Stimulated activated naive CD8-positive, alpha-beta T cell treated with anti-CD3 and anti-CD28 coated beads, Interleukin-15, Interleukin-2, amounts not matched to agents 100 U/mL and 50 U/mL, for 24 hours (primary cell): Measurements from ENCODE around the gene MAN2B2.
A peak's percentile ranks its signal among the peaks of the same experiment; 100 is the strongest.

Source experiments
- ATAC-seq: fragments of 150-1000 bp; cut with Tn5 transposase; one replicate; pipeline ENCODE4 v1.10.0; 2021
- DNase-seq: peaks from one replicate; pipeline ENCODE4 v3.0.0; 2021

Gene MAN2B2

GRCh38 chr4:6568148-6568547 is 6.8 kb upstream of the MAN2B2 start:
- ATAC-seq, result no peak

GRCh38 chr4:6568689-6569332 is 6.2 kb upstream of the MAN2B2 start:
- DNase-seq, result no peak
- no peak for ATAC-seq

More at GRCh38 chr4:6568148-6568547, 6.8 kb upstream of the MAN2B2 start:
- DNase-seq, result no peak

- DNase-seq, result no peak
- ATAC-seq, result no peak
Observed at GRCh38 chr4:6571608-6572007, 3.4 kb upstream of the MAN2B2 start.

GRCh38 chr4:6573551-6573950 is 1.4 kb upstream of the MAN2B2 start:
- ATAC-seq (no peak), DNase-seq (no peak)

GRCh38 chr4:6573986-6574746 is 823 bp upstream of the MAN2B2 start:
- DNase-seq, result no peak
- ATAC-seq, result no peak

- peak; percentile 3 for ATAC-seq
Observed at GRCh38 chr4:6575503-6576240, 683 bp downstream of the MAN2B2 start.

GRCh38 chr4:6576512-6576911 is 1.5 kb downstream of the MAN2B2 start:
- ATAC-seq, result no peak
- no peak for DNase-seq

More at GRCh38 chr4:6575503-6576240, 683 bp downstream of the MAN2B2 start:
- DNase-seq, result no peak

- ATAC-seq (no peak), DNase-seq (no peak)
Observed at GRCh38 chr4:6576932-6577331, 1.9 kb downstream of the MAN2B2 start.

- no peak for ATAC-seq
- no peak for DNase-seq
Observed at GRCh38 chr4:6577409-6577808, 2.4 kb downstream of the MAN2B2 start.

GRCh38 chr4:6578221-6578620 is 3.2 kb downstream of the MAN2B2 start:
- ATAC-seq (no peak), DNase-seq (no peak)

- DNase-seq, result no peak
- no peak for ATAC-seq
Observed at GRCh38 chr4:6580353-6580752, 5.4 kb downstream of the MAN2B2 start.

GRCh38 chr4:6581566-6582121 is 6.7 kb downstream of the MAN2B2 start:
- DNase-seq, result no peak
- no peak for ATAC-seq

GRCh38 chr4:6582889-6583490 is 8.0 kb downstream of the MAN2B2 start:
- no peak for DNase-seq
- peak; percentile 44 for ATAC-seq

GRCh38 chr4:6584865-6585264 is 9.9 kb downstream of the MAN2B2 start:
- DNase-seq (no peak), ATAC-seq (no peak)

- no peak for DNase-seq
- ATAC-seq, result no peak
Observed at GRCh38 chr4:6586715-6587325, 11.8 kb downstream of the MAN2B2 start.

- ATAC-seq (no peak), DNase-seq (no peak)
Observed at GRCh38 chr4:6589444-6589843, 14.5 kb downstream of the MAN2B2 start.

GRCh38 chr4:6591313-6591712 is 16.3 kb downstream of the MAN2B2 start:
- no peak for ATAC-seq

GRCh38 chr4:6591781-6592180 is 16.8 kb downstream of the MAN2B2 start:
- DNase-seq (no peak), ATAC-seq (no peak)

More at GRCh38 chr4:6591313-6591712, 16.3 kb downstream of the MAN2B2 start:
- DNase-seq, result no peak

GRCh38 chr4:6592804-6593563 is 18.0 kb downstream of the MAN2B2 start:
- no peak for ATAC-seq
- no peak for DNase-seq

- ATAC-seq (no peak), DNase-seq (no peak)
Observed at GRCh38 chr4:6594341-6594740, 19.4 kb downstream of the MAN2B2 start.

GRCh38 chr4:6594826-6595355 is 19.9 kb downstream of the MAN2B2 start:
- DNase-seq, result no peak
- ATAC-seq, result no peak
